CD4-positive, alpha-beta T cell treated with Interleukin-1 beta for 1 hour (primary cell): ENCODE results near the gene EHD4.
A peak's percentile ranks its signal among the peaks of the same experiment; 100 is the strongest.

Experiments used
- DNase-seq, 2 donors: peaks; one replicate each; pipeline ENCODE4 v3.0.0-alpha.2; 2020 to 2022

EHD4 gene

DNA sequence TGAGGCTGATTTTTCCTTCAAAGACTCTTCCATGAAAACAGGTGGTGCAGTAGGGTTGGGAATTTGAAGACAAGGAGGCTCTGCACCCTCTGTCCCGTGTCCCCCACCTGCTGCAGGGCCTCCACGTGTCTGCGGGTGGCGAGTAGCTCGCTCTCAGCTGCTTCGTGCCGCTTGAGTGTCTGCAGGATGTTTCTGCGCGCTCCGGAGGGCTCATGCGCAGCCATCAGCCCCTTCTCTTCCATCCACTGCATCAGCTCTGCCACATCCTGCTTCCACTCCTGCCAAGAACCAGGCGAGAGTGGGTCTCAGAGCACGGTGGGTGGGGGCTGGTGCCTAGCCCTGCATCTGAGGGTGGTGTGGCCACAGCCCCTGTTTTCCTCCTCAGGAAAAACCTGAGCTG is 96.3 kb downstream of the EHD4 start:
- DNase-seq = no peak

DNA sequence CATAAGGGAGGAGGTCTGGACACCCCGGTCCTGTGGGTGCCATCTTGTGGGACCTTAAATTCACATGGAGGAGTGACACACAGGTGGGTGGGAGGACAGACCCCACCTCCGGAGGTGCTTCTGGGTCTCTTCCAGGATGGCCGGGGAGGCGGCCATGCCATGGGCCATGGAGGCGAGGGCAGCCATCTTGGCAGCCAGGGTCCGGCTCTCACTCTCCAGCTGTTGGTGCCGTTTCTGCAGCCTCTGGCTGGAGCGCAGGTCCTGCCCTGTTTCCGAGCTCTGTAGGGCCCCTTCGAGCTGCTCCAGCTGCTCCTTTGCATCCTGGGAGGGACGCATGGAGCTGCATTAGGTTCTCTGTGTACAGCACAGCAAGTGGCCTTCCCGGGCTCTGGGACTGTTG is 97.6 kb downstream of the EHD4 start:
- DNase-seq = no peak

DNA sequence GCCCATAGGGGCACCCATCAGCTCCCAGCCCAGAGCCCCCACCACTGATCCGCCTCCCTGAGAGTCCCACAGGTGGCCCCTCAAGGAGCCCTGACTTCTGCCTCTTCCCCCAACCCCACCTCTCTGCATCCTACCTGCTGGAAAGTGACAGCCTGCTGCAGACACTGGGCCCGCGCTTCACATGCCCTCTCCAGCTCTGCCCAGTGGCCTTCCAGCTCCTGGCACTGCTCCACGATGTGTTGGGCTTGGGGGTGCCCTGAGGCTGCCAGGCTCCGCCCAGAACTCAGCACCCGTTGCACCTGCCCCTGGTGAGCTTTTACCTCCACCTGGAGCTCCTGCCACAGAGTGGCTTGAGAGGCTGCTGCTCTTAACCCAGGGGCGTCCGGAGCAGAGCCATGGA is 98.6 kb downstream of the EHD4 start:
- DNase-seq = no peak

DNA sequence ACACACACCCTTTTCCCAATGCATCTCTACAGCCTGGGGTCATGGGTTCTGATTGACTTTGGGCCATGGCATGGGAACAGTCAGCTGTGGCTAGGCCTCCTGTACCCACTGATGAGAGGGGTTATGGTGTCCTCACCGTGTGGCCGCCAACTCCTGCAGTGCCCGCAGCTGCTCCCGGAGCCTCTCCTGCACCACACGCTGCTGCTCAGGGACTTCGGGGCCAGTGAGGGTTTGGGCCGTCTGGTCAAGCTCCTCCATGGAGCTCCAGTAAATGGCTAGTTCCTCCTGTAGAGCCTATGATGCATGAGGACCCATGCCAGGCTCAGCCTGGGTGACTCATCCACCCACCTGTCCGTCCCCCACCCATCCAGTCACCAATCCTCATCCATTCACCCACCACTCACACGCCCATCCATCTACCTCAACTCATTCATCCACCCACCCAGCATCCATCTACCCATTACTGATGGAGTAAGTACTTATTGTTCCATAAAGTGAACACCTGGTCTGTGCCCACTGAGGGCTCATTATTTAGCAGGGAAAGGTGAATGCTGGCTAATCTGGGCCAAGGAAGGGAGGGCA is 100.1 kb downstream of the EHD4 start:
- DNase-seq = no peak

DNA sequence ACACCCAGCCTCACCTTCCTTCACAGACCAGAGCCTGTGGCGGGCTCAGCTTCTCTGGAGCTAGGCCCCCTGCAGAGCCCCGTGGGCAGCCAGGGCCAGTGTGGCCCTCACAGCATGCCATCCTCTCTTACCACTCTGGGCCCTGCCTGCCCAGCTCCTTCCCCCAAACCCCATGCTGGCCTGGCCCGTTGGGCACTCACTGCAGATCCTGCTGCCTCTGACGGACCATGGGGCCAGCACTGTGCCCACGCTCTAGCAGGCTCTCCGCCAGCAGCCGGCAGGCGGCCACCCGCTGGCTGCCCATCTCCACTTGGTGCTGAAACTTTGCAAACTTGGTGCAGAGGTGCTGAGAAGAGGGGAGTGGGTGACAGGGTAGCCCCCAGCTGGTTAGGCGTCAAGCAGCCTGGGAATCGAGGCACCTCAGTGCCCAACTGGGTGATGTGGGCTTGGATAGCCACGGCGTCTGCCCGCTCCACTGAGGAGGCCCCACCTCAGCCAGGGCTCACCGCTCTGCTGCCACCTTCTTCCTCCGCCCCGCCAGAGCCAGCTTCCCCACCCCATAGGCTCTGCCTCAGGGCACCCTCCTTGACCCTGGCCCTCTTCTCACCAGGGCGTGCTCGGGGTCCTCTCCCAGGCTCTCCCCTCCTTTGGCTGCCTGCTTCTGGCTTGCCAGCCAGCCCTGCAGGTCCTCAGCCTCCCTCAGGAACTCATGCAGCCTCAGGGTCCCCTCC is 101.0 kb downstream of the EHD4 start:
- no peak for DNase-seq

DNA sequence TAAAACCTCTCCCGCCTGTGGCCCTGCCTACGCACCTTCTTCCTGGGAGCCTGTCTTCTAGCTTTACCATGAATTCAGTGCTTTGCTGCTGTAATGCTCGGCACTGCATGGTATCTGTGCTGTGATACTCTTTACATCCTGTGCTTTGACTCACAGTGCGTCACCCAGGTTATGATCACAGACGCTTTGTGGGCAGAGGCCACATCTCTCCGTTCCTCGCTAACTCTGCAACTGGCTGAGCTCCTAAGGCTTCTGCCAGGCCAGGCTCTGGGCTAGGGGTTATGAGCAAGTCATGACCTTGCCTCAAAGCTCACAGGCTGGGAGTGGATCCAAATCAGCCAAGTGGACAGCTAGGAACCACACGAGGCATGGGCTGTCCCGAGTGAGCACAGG is 101.7 kb downstream of the EHD4 start:
- peak; percentile 48 to 52 for DNase-seq

DNA sequence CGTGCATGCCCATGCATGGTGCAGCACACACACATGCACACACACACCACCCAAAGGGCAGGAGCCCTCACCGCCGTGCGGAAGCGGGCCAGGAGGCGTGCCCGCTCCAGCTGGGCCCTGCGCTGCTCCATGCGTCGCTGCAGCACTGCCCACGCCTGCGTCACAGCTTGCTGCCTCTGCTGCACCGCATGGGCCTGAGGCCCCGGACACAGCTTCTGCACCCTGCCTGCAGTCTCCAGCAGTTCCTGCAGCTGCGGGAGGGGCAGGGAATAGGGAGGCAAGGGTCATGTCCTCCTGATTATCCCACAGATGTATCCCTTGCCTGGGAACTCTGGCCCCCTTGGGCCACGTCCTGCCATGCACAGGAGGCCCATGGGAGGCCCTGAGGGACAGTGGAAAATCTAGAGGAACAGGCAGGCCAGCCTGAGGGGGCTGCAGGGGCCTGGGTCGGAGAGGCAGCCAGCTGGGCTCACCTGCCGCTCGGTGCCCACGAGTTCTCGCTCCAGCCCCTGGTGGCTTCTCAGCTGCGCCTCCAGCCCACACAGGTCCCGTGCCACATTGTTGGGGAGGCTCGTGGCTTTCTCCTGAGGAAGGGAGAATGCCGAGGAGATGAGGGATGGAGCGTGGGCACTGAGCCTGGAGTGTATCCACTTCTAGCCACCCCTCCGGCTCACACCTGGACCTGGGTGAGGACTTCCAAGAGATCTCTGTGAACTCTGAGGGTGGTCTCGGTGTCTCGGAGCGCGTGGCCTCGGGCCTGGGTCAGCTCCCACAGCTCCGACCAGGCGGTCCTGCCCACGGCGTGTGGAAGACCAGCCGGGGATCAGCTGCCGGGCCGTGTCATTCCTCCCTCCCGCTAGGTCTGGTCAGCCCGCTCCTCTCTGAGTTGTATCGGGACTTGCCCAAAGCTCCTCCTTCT is 102.3 kb downstream of the EHD4 start:
- no peak for DNase-seq

DNA sequence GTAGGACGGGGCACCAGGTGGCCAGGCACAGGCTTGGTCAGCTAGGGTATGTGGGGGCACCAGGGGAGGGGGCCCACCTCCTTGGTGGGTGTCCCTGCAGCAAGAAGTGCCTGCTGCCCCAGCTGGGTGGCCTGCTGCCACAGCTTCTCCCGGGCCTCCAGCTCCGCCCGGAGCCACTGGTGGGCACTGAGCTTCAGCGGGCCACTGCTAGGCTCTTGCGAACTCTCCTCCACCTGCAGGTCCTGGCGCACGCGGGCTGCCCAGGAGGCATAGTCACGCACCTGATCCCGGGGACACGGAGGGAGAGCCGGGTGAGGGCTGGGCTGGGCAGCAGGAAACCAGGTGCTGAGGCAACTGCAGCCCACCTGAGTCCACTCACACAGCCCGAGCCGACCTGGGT is 104.0 kb downstream of the EHD4 start:
- no peak for DNase-seq

DNA sequence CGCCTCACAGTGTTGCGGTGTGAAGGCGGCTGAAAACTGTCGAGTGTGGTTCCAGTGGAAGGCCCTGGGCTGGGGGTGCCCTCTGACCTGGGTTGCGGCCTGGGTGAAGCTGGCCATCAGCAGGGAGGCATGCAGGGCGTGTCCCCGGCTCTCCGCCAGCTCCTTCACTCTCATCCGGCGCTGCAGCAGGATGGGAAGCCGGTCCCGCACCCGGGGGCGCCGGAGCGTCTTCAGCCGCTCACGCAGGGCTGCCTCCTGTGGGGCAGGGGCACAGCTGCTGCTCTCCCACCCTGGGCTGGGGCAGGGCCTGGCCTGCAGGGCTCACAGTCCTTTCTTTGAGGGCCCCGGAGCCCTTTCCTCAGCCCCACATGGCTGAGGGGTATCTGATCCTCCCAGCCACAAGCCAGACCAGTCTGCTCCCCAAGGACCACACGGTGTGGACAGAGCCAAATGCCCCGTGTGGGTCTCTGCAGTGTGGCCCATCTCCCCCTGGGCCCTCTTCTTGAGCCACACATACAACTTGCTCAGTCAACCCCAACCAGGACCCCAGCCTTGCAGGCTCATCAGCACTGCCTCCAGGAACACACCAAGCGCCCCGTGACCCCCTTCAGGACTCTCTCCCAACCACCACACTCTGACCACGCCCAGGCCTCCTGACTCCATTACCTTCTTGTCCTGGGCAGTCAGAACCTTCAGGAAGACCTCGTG is 105.3 kb downstream of the EHD4 start:
- DNase-seq = no peak

DNA sequence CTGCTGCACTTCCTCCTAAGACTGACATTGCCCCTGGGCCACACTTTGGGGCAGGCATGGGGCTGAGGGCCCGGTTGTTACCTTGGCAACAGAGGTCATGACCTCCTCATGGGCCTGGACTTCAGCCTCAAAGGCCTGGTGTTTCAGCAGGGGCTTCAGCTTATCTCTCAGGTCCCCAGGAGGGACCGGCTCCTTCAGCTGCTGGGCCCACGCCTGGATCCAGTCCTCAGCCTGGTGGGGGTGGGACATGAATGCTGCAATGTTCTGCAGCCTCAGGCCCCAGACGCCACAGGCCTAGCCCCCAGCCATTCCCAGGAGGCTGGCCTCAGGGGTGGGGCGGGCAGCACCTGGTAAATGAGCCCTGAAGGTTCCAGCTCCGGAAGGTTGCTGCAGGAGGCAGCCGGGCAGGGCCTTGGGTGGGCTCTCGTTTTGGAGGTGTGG is 106.1 kb downstream of the EHD4 start:
- DNase-seq = no peak

DNA sequence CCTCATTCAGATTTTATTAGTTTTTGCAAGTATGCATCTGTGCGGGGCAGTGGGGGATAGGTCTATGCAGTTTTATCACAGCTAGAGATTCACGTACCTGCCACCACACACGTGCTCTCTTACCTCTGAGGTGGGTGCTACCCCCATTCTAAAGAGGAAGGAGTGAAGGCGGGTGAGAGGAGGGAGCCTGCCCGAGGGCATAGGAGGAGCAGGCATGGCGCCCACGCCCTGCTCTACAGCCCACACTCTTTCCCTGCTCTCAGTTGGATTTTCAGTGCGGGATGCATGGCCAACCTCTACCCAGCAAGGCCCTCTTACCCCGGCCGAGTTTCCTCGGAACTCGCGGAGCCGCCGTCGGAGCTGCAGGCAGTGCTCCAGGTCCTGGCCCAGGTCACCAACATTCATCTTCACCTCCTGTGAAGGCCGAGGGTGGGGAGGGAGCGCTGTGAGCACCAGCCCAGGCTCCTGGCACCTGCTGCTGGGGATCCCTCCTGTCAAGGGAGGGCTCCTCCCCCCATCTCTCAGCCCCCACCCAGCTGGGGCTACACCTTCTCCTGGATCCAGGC is 106.8 kb downstream of the EHD4 start:
- DNase-seq = no peak

DNA sequence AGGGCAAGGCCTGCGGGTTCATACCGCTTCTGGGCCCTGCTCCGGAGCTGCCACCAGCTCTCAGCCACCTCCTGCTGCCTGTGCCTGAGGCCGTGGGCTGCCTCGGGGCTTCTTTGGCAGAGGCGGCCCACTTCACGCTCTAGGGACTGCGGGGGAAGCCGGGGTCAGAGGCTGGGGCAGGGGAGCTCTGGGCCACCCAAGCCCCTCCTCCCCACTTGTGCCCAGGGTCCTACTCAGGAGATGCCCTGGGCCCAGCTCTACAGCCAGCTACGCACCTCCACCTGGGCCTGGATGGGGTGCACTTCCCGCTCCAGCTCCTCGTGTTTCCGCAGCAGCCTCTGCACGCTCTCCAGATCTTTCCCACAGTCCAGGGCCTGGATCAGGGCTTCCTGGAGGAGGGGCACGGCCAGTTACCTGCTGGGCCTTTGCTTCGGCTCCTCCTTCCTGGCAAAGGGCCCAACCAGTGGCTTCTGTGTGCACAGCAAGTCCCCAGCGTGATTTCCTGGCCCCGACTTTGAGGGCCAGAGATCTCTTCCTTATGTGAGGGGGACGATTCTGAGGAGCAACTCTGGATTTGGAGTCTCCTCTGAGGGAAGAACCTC is 109.7 kb downstream of the EHD4 start:
- DNase-seq = no peak

DNA sequence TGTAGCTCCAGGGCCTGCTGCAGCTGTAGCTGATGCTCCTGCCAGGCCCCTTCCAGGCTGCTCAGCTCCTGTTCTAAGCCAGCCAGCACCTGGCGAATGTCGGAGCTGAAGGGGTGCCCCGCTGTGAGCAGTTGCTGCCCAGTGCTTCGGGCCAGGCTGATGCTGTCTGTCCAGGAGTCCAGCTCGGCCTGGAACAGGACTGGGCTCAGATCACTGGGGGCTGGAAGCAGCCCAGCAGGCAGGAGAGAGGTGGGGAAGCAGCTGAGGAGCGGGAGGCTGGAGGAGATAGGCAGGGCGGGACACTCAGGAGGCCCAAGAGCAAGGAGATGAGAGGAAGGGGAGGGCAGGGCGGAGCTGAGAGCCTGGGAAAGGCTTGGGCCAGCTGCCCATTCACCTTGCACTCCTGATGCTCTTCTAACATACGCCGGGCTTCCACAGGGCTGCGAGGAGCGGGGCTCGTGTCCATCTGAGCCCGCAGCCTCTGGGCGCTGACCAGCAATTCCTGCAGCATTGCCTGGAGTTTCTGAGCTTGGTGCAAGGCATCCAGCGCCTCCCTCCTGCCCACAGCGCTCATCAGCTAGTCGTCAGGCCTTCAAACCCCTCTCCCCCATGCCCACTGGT is 110.5 kb downstream of the EHD4 start:
- no peak for DNase-seq

DNA sequence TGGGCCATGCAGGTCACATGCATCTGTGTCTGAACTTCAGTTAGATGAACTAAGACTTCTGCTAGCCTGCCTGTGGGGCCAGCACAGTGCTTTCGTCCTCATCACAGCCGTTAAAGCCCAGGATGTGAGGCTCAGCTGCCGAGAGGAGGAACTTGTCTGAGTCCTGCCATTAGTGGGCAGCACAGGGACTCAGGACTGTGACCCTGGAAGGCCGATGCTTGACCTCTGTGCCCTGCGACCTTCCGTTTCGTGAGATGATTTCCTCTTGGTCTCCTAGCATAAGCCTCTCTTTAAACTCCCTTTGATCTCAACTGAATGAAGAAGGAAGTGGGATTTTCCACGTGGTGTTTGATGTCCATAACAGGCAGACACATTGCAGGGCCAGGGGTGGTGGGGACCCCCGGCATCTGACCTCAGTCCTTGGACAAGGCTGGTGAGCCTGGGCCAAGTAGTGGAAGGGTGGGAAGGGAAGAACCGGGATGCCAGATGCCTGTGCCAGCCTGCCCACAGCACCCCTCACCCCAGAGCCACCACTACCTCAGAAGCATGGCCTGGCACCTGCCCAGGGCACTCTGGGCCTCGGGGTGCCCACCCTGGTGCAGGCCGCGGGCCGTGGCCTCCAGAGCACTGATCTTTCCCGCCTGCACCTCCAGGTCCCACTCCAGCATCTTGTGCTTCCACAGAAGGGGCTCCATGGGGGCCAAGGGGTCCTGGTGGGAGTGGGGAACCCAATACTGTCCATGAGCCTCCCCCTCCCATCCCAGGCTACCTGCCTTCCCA is 112.1 kb downstream of the EHD4 start:
- peak in 1 of 2 donors; percentile 34 for DNase-seq

DNA sequence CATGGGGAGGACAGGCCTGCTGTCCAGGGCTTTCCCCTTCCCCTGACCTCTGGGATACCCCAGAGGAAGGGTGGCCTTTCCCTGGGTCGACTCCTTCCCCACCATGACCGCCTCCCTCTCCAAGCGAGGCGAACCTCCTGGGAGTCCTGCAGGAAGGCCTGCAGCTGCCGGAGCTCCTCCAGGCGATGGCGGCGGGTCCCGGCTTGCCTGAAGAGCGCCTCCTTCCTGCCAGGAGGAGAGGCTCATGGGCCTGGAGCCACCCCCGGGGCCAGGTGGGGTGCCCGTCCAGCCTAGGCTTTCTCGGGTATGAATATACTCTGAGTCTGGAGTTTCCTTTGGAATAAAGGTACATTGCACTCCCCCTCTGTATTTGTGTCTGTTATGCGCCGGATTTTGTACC is 113.6 kb downstream of the EHD4 start:
- DNase-seq = no peak

DNA sequence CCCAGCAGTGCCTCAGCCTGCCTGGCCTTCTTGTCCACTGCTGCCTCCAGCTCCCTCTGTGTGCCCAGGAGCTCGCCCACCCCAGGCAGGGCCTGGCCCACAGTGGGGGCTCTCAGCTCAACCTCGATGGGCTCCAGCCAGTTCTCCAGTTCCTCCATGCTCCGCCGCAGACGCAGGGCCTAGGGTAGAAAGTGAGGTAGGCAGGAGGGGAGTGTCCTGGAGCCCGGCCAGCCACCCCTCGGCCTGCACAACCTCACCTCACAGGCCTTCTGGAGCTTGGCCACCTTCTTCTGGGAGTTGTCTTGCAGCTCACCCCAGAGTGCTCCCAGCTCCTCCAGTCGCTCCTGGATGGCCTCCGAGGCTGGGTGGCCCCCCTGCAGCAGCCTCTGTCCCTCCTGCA is 115.0 kb downstream of the EHD4 start:
- no peak for DNase-seq

DNA sequence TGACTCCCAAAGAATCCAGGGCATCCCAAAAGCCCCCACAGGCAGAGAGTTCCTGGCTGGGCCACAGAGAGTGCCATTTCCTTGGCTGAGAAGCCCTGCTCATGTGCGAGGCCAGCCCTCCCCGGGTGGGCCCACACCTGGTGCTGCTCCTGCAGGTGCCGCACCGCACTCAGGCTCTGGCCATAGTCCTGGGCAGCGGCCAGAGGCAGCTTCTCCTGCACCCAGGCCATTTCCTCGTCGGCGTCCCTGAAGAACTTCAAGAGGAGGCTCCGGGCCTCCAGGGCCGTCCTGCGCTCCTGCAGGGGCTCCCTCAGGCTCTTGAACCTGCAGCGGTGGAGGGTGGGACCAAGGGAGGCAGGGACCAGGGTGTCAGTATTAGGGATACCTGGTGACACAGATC is 115.6 kb downstream of the EHD4 start:
- DNase-seq = no peak

DNA sequence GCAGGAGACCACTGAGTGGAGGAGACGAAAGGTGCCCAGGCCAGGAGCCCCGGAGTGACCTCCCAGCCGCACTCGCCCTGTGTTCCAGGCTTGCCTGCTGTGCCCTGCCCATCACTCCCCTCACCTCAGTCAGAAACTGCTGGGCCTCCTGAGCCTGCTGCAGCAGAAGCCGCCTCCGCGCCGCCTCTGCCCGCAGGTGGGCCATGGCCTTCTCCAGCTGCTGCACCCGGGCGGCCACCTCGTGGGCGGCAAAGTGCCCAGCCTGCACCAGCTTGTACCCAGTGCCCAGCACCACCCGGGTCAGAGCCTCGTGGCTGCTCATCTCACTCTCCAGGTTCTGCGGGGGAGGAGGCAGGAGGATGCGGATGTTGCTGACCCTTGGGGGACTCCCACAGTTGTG is 116.1 kb downstream of the EHD4 start:
- DNase-seq = no peak

DNA sequence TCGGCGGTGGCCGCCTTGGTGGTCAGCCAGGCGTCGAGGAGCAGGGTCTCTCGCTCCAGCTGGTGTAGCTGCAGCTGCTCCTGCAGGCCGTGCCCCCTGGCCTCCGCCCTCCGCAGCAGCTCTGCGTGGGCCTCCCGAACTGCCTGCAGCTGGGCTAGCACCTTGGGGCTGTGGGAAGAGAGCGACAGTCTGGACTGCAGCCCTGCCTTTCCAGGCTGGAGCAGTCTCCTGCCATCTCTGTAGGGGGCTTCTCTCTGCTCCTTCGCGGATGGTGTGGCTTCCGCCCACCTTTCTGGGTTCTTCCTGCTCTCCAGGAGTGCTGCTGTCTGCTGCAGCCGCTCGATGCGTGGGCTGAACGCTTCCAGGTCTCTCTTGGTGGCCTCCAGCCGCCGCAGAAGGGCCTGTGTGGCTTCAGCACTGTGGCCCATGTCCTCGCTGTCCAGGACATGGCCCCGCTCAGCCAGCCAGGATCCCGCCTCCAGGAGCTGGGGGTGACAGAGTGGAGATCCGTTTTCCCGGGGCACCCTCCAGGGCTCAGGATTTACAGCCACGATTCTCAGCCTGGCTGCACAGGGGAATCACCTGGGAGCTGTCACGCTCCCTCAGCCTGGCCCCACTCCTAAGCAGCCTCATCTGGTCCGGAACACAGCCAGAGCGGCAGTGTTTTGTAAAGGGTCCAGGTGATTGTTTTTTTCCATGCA is 116.9 kb downstream of the EHD4 start:
- no peak for DNase-seq

DNA sequence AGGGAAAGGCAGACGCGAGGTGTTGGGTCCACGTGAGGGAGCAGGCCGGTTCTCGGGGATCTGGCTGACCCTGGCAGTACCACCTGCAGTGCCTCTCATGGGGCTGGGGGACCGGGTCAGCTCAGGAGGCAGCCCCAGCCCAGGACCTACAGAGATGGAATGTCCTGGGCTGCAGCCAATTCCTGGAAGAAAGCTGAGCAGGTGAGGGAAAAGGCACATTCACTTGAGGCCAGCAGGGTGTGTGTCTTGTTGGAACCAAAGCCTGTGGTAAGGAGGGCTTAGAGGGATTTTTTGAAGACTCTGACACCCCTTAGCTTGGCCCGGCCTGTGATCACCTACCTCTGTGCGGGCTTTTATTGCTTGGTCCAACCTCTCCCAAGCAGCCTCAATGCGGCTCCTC is 117.9 kb downstream of the EHD4 start:
- no peak for DNase-seq

DNA sequence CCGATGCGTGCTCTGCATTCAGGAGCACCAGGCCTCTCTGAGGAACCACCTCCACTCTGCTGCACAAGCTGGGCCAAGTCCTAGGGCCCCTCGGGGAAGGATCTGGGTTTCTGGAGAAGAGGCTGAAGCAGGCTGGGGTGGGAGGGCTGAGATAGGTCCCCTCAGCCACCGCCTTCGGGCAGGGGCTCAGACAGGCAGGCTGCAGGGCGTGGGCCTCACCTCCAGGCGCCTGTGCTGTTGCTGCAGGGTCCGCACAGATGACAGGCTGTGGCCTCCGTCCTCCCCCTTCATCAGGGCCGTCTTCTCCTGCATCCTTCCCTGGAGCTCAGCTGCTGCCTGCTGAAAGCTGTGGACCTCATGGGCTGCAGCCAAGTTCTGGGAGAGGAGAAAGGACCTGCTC is 118.5 kb downstream of the EHD4 start:
- no peak for DNase-seq
